ENCODE measurements around the gene SH2D3A.
"Not testable (repeated sequence)": the region's sequence is repeated elsewhere in the genome, so short reads cannot be mapped to it uniquely, and the experiment has no call there.

Gene SH2D3A

DNA sequence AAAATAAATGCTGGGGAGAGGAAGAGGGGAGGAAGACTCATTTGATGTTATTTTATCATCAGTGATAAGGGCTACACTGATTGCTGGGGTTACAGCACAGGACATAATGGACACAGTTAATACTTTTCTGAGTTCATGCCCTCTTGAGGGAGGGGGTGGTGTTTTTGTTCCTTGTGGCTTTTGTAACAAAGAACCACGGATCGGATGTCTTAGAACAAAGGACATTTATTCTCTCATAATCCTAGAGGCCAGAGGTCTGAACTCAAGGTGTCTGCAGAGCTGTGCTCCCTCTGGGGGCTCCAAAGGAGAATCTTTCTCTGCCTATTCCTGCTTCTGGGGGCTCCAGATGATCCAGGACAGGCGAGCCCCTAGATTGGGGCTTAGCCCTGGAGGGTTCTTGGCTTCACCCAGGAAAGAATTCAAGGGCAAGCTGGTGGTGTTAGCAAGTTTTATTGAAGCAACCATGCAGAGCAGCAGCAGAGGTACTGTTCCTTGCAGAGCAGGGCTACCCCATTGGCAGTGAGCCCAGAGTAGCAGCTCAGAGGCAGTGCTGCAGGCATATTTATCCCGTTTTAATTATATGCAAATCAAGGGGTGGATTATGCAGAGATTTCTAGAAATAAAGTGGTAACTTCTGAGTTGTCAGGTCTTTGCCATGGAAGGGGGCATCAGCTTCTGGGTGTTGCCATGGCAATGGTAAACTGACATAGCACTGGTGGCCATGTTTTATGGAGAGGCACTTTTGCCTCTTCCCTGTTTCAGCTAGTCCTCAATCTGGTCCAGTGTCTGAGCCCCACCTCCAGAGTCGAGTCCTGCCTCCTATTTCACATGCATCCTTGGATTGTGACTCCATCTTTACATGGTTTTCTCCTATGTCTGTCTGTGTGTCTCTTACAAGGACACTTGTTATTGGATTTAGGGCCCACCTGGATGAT lies 23.2 kb upstream of the SH2D3A start:
- in situ Hi-C loops (cut with MboI; ENCODE audit: low sequenced_read_pairs) = no loop called here

DNA sequence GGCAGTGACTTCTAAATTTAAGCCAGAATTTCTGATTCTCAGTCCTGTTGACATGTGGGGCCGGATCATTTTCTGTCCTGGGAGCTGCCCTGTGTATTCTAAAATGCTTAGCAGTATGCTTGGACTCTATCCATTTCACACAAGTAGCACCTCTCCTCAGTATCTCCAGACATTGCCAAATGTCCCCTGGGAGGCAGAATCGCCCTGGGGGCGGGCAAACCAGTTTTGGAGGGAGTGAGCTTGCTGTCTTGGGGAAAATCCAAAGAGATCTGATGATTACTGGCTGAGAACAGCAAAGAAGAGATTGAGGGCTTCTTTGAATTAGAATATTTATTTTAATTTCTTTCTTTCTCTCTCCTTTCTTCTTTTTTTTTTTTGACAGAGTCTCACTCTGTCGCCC lies 21.7 kb upstream of the SH2D3A start:
- in situ Hi-C loops (cut with MboI; ENCODE audit: low sequenced_read_pairs) = no loop called here

DNA sequence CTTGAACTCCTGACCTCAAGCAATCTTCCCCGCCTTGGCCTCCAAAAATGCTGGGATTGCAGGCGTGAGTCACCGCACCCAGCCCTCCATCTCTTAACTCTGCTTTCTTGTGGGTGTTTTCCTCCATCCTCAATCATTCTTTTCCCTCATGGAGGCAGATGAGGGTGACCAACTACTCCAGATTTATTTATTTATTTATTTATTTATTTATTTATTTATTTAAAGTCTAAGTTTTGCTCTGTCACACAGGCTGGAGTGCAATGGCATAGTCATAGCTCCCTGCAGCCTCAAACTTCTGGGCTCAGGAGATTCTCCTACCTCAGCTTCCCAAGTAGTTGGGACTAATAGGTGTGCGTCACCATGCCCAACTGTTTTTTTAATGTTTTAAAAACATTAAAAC lies 20.2 kb upstream of the SH2D3A start:
- in situ Hi-C loops (cut with MboI; ENCODE audit: low sequenced_read_pairs) = no loop called here

GRCh38 chr19:6779206-6779605 lies 12.0 kb upstream of the SH2D3A start:
- in situ Hi-C loops (cut with MboI; ENCODE audit: low sequenced_read_pairs) = no loop called here

DNA sequence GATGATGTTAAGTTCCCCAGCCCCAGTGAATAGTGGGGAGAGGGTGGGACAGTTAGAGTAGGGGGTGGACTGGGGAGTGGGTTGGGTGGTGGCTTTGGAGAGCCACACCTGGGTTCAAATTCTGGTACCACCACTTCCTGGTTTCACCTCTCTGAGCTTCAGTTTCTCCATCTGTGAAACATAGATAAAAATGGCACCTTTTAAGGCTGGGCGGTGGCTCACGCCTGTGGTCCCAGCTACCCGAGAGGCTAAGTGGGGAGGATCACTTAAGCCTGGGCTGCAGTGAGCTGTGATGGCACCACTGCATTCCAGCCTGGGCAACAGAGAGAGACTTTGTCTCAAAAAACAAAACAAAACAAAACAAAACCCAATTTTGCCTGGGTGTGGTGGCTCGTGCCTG lies 11.2 kb upstream of the SH2D3A start:
- in situ Hi-C loops (cut with MboI; ENCODE audit: low sequenced_read_pairs) = no loop called here

- in situ Hi-C loops (cut with MboI; ENCODE audit: low sequenced_read_pairs) = no loop called here
These were observed 10.2 kb upstream of the SH2D3A start for GRCh38 chr19:6777434-6777833.

DNA sequence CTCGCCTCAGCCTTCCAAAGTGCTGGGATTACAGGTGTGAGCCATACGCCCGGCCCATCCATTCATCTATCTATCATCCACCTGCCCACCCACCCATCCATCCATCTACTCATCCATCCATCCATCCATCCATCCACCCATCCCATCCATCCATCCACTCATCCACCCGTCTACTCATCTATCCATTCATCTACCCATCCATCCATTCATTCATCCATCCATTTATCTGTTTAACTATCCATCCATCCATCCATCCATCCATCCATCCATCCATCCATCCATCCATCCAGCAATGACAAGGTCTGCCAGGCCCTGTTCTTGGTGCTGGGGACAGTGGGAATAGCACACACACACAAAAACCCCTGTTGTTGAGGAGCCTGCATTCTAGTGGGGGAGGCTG lies 9.8 kb upstream of the SH2D3A start:
- in situ Hi-C loops (cut with MboI; ENCODE audit: low sequenced_read_pairs) = no loop called here

DNA sequence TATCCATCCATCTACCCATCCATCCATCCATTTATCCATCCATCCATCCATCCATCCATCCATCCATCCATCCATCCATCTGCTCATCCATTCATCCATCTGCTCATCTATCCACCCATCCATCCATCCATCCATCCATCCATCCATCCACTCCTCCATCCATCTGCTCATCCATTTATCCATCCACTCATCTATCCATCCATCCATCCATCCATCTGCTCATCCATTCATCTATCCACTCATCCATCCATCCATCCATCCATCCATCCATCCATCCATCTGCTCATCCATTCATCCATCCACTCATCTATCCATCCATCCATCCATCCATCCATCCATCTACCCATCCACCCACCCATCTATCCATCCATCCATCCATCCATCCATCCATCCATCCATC lies 8.8 kb upstream of the SH2D3A start:
- in situ Hi-C loops (cut with MboI; ENCODE audit: low sequenced_read_pairs) = not testable (repeated sequence)

DNA sequence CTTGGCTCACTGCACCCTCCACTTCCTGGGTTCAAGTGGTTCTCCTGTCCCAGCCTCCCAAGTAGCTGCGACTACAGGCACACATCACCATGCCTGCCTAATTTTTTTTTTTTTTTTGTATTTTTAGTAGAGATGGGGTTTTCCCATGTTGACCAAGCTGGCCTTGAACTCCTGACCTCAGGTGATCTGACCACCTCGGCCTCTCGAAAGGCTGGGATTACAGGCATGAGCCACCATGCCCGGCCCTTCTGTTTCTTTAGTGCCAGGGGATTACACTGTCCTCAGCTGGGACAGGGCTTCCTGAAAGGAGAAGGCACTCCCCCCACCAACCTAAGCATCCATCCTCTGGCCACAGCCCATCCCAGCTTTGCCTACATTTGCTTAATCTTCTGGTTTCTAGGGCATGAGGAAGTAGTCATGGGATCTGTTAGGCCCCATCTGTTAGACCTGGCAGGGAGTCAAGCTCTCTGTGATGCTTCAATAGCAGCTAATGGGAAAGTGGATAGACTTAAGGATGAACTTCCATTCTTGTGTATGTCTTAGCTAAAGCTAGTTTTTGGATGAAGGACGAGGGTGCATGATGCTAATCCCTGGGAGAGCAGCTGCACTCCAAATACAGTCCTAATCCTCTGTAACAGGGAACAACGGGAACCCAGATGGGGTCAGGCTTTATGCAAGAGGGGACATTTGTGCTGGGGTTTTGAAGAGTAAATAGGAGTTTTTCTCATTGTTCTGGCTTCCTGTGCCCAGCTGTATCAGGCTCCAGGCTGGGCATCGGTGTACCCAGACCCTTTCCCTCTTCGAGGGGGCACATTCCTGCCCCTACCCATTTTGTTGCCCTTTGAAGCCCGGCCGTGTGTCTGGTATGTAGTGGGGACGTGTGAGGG lies 7.8 kb upstream of the SH2D3A start:
- in situ Hi-C loops (cut with MboI; ENCODE audit: low sequenced_read_pairs) = no loop called here

GRCh38 chr19:6773323-6773931 lies 6.2 kb upstream of the SH2D3A start:
- in situ Hi-C loops (cut with MboI; ENCODE audit: low sequenced_read_pairs) = no loop called here

- in situ Hi-C loops (cut with MboI; ENCODE audit: low sequenced_read_pairs) = no loop called here
These were observed 5.7 kb upstream of the SH2D3A start for GRCh38 chr19:6772866-6773322.

- in situ Hi-C loops (cut with MboI; ENCODE audit: low sequenced_read_pairs) = no loop called here
These were observed 5.0 kb upstream of the SH2D3A start, which contains the start of gene VAV1 for GRCh38 chr19:6772028-6772865. VAV1 (plus strand) TSS chr19:6772708; CDS start chr19:6772808, 100 bp downstream.

- in situ Hi-C loops (cut with MboI; ENCODE audit: low sequenced_read_pairs) = not testable (repeated sequence)
These were observed 4.4 kb upstream of the SH2D3A start for GRCh38 chr19:6771648-6772027.

DNA sequence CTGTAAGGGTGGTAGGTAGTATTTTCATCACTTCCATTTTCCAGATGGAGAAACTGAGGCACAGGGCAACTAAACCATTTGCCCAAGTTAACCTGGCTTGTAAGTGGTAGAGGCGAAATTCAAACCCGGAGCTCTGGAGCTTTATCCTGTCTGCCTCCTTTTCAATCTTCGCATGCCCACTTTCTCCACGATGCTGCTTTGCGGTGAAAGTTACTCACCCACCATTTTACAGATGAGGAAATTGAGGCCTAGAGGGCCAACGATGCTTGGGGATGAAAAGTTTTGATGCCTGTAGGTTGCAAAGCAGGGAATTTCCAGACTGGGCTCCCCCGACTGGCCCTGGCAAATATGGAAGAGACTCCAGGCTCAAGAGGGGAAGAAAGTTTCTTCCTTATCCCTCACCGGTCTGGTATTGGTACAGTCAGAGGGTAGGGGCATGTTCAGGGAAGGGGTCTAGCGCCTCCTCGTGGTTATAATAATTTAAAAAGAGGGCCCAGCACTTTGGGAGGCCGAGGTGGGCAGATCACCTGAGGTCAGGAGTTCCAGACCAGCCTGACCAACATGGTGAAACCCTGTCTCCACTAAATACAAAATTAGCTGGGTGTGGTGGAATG lies 1.9 kb upstream of the SH2D3A start:
- in situ Hi-C loops (cut with MboI; ENCODE audit: low sequenced_read_pairs) = no loop called here

GRCh38 chr19:6768236-6768785 lies 1.1 kb upstream of the SH2D3A start:
- in situ Hi-C loops (cut with MboI; ENCODE audit: low sequenced_read_pairs) = no loop called here

- in situ Hi-C loops (cut with MboI; ENCODE audit: low sequenced_read_pairs) = no loop called here
These were observed 216 bp downstream of the SH2D3A start for GRCh38 chr19:6767081-6767356.

GRCh38 chr19:6766357-6767080 lies 716 bp downstream of the SH2D3A start:
- in situ Hi-C loops (cut with MboI; ENCODE audit: low sequenced_read_pairs) = no loop called here

GRCh38 chr19:6765738-6766356 lies 1.4 kb downstream of the SH2D3A start:
- in situ Hi-C loops (cut with MboI; ENCODE audit: low sequenced_read_pairs) = no loop called here

All from HL-60/S4 treated with retinoic acid at 250 ng/mL for 4 days and 3 days (cell line).